ENCODE measurements around the gene BRD1.

The BRD1 gene

DNA sequence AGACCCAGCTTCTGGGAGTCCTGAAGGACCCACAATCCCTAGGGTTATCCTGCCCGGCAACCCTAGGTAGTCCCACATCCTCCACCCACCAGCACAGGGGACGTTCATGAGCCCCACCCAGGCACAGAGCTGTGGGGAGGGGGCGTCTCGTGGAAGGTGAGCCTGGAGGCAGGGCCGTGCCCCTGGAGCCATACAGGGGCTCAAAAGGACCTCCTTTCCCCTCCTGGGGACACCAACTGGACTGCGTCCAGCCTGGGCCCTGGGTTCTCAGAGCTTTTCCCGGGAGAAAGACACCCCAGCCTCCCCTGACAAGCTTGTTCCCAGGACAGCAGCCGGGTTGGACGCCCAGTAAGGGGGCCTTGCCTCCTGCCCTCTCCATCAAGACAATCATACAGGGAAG lies 78.4 kb downstream of the BRD1 start:
- no peak for DNase-seq

DNA sequence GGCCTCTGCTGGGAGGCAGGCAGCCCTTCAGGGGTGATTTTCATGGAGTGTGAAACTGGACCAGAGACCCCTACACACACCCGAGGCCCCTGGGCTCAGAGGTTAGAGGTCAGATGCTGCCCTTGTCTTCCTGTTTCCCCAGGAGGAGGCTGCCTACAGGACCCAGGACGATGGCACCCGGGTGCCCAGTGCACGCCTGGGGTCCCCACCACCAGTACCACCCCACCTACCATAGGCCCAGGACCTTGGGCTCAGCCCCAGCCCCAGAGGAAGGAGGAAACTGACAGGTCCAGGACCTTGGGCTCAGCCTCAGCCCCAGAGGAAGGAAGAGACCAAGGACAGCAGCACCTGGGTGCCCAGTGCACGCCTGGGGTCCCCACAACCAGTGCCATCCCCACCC lies 79.2 kb downstream of the BRD1 start:
- no peak for DNase-seq

DNA sequence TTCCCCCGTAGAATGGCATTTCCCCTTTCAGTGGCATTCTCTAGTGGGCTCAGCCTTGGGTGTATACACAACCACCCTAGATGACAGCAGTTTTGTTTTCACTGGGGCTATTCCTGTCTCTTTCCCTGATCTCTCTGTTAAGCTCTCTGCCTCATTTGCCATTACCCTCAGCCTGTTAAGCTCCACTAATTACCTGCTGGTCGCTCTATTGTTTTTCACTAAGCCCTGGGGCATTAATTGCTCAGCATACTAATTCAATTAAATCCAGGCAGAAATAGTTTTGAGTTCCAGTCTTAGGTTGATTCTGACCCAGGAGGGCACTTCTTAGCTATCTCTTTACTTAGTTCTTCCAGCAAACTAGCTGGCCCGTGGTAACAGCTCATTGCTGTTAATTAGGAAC lies 80.0 kb downstream of the BRD1 start:
- no peak for DNase-seq

DNA sequence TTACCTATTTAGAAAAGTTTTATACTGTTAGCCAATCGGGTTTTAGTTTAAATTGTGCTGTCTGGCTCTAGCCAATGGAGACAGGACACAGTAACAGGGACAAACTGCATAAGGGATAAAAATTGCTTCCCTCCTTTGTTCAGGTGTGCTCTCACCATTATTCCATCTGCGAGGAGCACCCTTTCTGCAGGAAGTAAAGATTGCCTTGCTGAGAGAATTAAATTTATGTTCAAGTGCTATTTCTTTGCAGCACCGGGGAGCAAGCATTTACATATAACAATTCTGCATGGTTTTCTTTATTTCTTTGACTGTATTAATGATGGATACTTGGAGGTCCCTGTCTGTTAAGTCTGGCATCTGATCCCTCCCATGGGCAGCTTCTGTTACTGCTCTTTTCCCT lies 80.5 kb downstream of the BRD1 start:
- DNase-seq, result no peak

DNA sequence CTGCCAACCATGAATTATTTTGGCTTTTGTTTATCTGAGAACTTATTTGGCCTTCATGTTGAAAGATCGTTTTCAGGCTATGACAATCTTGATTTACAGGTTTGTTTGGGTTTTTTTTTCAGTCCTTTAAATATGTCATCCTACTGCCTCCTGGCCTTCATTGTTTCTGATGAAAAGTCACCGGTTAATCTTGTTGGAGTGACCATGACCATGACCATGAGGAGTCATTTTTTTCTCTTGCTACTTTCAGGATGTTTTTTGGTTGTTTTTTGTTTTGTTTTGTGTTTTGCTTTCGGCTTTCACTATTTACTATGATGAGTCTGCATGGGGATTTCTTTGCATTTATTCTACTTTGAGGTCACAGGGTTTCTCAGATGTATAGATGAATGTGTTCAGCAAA lies 81.6 kb downstream of the BRD1 start:
- DNase-seq, result no peak

DNA sequence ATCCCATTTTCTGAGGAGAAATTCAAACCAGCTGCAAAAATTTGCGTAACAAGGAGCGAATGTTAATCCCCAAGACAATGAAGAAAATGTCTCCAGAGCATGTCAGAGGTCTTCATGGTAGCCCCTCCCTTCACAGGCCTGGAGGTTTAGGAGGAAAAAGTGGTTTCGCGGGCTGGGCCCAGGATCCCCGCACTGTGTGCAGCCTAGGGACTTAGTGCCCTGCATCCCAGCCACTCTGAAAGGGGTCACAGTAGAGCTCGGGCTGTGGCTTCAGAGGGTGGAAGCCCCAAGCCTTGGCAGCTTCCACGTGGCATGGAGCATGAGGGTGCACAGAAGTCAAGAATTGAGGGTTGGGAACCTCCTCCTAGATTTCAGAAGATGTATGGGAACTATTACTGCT lies 87.4 kb downstream of the BRD1 start:
- no peak for DNase-seq

DNA sequence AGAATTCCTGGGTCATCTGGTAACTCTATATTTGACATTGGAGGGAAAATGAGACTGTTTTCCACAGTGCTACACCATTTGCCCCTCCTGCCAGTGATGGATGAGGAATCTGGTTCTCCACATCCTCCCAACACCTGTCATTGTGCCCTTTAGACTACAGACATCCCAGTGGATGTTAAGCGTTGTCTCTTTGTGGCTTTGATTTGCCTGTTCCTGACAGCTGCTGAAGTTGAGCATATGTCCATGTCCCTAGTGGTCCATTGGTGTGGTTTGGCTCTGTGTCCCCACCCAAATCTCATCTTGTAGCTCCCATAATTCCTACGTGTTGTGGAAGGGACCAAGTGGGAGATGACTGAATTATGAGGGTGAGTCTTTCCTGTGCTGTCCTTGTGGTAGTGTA lies 88.5 kb downstream of the BRD1 start:
- no peak for DNase-seq

DNA sequence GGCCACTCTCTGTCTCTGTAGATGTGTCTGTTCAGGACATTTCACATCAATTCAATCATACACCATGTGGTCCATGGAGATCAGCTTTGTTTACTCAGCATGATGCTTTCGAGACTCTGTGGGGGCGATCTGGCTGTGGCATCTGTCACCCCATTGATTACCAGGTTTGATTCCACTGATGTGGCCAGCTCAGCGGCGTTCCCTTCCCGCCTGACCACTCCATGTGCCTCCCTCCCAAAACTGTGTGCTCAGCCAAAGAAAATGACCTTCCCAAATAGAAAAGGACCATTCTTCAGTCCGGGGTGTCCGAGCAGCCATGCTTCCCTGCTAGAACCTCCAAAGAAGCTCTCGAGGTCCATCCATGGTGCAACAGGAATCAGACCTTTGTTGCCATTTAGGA lies 89.1 kb downstream of the BRD1 start:
- DNase-seq, result no peak

DNA sequence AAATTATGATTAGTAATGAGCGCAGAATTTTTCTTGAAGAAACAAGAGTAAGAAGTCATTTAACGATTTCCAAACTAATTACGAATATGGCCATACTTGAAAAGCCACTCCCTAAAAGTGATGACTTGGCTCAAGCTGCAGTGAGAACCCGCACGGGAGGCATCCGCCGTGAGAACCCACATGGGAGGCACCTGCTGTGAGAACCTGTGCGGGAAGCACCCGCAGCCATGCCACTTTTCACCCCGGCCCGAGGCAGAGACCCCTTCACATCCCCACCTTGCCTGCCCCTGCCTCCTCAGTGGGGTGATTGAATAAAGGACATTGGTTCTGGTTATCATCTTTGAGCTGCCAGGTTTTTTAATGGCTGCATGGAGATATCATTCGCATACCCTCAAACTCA lies 89.7 kb downstream of the BRD1 start:
- DNase-seq, result no peak

DNA sequence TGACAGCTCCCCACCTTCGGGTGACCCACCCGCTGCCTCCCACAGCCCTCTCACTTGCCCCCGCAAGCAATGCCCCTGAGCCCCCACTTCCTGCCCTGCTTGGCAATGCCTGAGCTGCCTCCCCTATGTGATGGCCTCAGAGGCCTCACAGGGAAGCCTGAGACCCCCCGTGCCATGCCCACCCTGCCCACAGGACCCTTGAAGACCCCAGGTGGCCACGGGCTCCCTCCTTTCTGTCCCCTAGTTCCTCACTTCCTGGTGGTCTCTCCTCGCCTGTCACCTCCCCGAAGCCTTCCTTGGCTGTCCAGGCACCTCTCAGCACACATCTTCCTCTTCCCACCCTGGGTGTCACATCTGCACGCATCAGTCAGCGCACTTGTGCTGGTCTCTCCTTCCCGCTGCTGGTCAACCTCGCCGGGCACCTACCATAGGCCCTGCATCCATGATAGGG lies 90.5 kb downstream of the BRD1 start:
- no peak for DNase-seq

DNA sequence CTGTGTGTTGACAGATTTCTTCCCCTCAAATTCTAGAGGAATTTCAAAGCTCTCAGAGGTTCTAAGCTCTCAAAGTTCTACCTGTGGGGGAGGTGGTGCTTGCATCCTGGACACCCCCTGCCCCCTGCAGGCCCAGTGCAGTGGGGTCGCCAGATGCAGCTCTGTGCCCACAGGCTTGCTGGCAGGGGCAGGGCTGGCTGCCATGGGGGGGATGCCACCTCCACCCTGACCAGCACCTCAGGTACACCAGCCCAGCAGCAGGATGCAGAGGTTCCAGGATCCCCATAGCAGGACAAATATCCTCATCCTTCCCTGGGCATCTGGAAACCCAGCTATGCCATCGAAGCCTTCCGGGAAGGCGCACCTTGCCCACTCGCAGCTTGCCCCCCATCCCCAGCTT lies 91.1 kb downstream of the BRD1 start:
- no peak for DNase-seq

DNA sequence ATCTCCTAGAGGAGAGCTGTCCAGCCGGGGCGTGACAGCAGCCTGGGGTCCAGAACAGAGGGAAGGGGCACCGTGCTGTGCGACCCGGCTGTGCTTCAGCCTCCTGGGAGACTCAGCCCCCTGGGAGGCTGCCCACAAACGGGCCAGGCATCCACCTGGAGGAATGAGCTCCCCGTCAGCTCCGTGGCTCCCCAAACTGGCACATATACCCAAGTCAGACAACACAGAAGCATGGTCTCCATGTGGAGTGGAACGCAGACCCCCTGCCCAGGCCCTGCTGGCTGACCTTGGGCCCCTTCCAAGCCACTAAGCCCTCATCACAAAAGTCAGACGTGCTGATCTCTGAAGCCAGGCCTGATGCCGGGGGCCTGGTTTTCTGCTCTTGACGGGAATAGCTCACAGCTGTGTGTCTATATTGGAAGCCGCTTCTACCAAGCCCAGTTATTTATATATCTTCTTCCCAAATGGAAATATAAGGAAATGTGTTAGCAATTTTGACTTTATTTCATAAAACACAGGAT lies 91.7 kb downstream of the BRD1 start:
- DNase-seq, result no peak

DNA sequence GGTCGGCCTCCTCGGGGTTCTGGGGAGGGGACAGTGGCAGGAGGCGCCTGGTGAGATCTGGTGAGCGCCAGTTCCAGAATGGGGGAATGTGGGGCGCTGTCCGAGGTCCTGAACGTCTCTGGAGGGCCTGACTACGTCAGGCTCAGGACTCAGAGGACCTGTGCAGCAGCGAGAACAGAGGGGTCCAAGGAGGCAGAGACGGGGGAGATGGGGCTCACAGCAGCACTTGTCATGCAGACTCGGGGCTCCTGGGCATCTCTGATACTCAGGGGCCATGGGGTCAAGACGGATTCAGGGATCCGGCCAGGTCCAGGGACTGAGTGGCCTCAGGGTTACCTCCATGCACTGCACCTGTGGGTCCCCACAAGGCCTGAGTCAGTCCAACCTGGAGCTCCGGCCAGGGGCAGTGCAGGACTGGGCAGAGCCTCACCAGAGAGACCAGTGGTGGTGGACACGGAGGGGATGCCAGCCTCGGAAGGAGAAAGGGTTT lies 92.2 kb downstream of the BRD1 start:
- DNase-seq, result no peak

DNA sequence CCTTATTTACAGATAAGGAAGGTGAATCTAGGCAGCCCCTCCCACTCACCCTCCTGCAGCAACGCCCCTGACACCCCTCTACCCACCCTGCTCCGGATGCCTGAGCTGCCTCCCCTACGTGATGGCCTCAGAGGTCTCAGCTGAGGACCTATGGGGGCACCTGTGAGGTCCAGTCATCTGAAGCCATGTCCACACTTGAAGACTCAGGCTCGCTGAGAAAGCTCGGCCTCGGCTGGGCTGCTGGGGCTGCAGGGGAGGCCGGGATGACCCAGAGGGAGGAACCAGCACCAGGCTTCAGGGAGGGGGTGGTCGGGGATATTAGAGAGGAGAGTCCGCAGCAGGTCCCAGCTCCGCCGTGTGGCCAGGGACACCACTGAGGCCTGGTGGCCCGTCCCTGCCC lies 92.8 kb downstream of the BRD1 start:
- no peak for DNase-seq

DNA sequence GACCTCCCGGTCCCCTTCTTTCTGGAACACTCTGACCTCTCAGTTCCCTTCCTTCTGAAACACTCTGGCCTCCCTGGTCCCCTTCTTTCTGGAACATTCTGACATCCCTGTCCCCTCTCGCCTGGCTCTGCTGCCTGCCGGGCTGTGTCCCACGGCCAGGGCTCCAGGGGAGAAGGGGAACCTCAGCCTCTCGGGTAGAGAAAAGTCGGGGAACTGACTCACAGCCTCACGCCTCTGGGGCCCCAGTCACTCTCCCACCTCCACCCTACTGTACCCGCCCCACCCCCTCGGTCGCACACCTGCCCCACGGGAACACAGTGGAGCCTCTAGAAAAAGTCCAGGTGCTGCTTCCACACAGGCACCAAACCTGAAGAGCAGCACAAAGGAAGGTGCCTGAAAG lies 93.3 kb downstream of the BRD1 start:
- DNase-seq, result no peak

DNA sequence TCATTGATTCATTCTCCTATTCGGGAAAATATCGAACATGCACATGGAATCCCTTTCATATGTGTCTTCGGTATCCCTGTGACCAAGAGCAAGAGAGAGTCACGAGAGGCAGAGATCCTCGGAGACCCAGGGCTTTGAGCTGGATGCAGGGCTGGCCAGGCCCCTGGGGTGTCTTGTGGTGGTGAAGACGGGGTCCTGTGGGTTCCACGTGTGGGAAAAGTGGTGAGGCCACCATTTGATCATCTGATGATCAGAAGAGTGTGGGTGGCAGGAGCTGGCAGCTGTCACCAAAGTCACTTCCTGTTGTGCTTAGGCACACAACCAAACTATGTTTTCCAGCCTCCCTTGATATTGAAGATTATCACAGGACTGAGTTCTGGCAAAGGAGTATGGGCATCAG lies 94.0 kb downstream of the BRD1 start:
- DNase-seq, result no peak

DNA sequence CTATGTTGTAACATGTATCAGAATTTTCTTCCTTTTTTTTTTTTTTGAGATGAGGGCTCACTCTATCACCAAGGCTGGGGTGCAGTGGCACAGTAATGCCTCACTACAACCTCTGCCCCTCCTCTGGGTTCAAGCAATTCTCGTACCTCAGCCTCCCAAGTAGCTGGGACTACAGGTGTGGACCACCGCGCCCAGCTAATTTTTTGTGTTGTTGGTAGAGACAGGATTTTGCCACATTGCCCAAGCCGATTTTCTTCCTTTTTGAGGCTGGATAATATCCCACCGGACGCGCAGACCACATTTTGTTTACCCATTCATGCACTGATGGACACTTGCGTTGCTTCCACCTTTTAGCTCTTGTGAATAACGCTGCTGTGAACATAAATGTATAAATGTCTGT lies 97.0 kb downstream of the BRD1 start:
- no peak for DNase-seq

DNA sequence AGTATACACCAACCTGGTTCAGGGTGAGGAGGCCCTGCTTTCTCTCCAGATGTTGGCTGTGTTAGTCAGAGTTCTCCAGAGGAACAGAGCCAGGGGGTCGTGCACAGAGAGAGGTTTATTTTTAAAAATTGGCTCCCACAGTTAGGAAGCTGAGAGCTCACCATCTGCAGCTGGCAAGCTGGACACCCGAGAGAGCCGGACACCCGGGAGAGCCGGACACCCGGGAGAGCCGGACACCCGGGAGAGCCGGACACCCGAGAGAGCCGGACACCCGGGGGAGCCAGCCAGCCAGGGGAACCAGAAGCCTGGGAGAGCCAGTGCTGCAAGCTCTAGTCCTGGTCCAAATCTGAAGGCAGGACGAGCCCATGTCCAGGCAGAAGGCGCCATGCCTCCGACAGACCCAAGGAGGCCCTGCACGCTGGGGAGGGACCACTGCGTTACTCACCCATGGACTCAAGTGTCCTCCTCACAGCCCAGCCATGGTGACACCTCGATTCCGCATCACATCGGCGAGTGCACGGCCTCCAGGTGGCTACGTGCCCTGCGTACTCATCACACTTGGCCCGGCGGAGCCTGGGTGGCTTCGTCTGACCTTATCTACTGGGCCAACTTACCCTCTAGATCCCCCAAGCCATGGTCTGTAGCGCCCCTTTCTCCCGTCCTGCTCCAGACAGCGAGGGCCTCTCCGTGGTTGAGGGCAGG lies 99.0 kb downstream of the BRD1 start:
- DNase-seq, result no peak

DNA sequence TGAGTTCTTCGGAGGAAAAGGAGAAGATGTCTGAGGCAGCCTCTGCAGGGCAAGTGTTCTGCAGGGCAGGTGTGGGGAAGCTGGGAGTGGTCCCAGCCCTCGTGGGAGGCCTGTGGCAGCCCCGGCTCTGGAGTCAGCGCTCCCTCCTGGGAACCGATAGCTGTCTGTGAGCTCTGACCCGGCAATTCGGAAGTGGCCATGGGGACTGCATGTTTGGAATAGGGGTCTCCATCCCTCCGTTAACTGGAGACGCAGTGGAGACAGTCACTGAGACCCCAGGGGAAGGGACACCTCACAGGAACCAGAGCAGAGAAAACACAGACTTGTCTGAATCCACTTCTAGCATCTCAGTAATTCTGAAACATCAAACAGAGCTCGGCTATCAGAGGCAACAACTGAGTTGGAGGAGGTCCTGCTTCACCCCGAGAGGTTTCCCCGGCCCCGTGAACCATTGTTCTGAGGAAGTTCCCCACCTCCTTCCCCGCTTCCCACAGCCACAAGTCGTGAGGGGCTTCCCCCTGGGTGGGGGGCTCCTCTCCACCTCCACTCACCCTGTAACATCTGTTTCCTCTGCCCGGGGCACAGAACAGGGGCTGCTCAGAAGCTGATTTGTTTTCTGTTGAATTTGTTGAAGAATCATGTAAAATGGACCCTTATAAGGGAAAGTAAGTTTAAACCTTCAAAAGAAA lies 99.6 kb downstream of the BRD1 start:
- DNase-seq, result no peak

DNA sequence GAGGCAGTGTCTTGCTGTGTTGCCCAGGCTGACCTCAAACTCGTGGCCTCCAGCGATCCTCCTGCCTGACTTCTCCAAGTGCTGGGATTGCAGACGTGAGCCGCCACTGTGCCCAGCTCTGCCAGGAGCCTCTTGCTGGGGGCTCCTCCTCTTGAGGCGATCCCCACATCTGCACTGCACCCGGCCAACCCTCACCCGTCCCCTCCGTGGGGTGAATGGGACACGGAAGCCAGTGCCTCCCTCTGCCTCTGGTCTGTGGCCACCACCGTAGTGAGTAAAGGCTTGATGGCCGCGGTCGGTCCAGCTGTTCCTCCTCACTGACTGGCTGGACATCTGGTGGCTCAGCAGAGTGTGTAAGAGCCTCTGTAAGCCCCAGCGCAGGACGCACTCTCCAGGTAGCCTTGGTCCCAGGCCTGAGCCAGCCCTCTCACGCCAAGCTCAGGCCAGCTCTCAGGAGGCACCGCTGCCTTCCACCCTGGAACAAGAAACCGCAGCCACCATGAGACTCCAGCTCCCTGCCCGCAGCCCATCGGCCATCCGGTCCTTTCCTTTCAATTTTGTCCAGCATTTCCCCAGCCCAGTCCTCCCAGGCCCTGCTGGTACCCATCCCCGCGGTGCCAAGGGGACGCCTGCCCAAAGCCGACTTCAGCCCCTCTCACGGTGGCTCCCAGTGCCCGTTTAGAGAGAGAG lies 100.3 kb downstream of the BRD1 start:
- DNase-seq, result no peak

DNA sequence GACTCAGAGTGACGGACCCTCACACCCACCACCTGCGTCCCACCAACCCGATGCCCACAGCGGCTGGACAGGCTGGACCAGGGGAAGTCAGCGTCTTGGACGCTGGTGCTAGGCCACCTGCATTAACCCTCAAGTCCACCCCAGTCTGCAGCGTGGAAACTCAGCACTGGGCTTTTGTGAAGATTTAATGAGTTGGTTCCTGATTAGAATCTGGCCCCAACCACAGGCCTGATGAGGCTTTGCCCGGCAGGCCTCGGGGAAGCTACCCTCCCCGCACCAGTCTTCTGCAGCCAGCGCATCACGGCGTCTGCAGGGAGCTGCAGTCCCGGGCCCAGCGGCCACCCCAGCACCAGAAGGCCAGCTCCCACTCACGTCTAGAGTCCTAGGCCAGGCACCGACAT lies 101.0 kb downstream of the BRD1 start:
- no peak for DNase-seq

DNA sequence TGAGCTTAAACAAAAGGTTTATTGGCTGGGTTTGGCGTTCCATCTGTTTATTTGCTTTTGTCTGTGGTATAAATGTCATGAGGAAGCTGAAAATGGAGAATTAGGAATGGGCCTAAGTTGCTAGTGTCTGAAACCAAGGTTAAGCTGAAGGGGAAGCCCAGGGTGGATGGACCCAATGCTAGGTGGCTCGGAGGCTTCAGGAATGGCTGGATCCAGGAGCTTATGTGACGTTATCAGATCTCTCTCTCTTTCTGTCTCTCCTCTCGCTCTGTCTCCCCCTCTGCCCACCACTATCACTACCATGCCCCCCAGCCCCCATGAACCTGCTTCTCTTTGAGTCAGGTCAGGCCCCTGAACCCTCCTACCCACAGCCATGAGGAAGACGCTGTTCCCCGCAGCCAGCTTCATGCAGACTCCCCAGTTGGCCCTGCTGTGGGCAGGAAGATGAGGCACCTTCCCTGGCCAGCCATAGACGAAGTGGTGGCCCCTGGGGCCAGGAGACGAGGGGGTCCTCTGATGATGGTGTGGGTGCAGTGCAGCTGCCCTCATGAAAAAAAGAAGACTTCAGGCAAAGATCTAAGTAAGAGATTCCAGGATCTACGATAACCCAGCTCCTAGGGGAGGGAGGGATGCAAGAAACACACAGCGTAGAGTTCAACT lies 101.5 kb downstream of the BRD1 start:
- DNase-seq, result no peak

DNA sequence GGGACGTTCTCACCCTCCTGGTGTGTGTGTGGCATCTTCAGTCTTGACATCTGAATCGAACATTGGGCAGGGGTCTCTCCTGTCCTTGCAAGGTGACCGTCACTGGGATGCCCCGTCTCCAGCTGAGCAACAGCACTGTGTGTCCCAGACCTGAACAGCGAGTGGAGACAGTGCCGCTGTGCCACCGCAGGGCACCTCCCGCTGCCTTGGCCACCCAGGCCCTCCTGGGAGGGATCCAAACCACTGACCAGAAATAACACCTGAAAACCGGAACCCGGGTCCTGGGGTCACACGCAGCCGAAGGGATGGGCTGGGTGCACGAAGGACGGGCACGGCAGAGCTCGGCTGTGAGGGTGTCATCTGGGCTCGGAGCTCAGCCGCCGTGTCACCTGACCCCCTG lies 102.2 kb downstream of the BRD1 start:
- DNase-seq, result no peak

All from amniotic stem cell (primary cell).